GM21447 (cell line): Measurements from ENCODE around the gene ALLC.

Source experiments
- ATAC-seq: cut with Tn5 transposase; IDR thresholded peaks from one replicate; pipeline ENCODE4 v1.9.1; 2021; ENCODE audit not compliant: unreplicated experiment

Gene ALLC

DNA sequence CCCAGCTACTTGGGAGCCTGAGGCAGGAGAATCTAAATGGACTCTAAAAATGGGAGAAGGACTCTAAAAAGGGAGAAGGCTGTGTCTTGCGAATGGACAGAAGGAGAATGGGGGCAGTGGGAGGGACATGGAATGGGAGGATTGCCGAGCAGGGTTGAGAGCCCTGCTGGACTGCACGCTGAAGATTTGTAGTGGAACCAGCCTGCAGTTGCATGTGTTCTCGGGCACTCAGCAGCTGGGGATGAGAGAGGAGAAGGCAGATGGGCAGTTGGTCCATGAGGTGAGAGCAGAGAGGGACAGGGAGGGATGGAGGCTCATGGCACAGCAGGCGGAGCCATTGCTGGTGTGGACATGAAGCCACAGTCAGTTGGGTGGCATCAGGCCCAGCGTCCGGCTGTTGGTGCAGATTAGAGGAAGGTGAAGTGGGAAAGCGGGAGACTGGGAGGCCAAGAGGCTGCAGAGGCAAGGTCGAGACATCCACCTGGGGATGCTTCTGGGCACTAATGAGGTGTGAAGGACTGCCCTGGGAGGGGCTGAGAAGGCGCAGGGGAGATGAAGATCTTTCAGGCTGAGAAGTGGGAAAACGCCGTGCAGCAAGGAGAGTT, 86.1 kb downstream of the ALLC start:
- no peak for ATAC-seq

- no peak for ATAC-seq
These were observed 87.9 kb downstream of the ALLC start for GRCh38 chr2:3745920-3746319.

DNA sequence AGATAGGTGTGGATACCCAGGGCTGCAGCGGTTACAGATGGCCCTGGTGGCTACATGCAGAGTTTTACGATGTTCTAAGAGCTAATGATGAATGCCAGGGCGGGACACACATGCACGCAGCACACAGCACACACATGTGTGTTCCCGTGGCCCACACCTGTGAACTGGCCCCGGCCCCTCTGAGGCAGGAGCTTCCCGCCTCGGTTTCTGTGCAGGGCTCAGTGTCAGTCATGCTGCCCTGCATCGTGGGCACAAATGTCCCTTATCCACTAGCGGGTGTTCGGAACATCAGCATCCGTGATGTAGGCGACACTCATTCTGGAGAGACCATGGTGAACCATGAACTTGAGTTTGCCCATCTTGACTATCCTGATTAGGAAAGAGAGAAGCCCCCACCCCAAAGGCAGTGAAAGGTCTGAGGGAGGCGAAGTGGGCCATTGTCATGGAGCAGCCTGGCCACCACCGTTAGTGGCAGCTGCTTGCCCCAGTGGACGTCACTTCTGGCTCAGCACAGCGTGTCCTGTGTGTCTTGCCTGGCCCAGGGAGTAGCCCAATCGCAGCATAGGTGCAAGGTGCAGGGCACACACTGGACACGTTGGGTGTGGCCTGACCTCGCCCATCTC, 89.1 kb downstream of the ALLC start:
- ATAC-seq = no peak

DNA sequence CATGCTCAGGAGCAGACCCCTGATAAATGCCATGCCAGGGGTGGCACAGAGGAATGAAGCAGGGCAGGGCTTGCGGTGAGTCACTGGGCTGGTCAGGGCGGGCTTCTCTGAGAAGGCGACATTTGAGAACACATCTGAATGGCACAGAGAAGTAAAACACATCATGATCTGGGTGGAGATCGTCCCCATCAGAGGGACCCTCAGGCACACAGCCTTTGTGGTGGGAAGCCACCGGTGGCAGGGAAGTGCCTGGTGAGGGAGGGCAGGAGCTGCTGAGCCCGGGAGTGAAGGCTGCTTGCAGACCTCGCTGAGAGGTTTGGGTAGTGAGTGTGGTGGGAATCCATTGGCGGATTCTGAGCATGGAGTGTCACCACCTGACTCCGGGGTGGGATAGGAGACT, 89.8 kb downstream of the ALLC start:
- ATAC-seq = no peak

DNA sequence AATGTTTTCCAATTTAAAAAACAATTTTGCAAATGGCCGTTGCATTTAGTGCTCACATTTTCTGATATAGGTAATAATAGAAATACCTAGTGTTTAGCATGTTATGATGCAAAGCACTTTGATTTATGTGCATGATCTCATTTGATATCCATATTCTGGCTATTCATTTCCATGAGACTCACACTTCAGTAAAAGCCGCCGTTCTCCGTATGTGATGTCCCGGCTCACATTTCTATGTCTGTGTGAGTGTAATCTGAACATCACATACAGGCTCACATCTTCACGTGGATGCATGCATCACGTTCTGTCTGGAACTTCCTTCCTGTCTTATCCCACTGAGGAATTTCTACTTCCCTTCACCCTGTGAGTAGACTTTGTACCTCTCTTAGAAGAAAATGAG, 91.2 kb downstream of the ALLC start:
- no peak for ATAC-seq

- no peak for ATAC-seq
These were observed 93.3 kb downstream of the ALLC start for GRCh38 chr2:3751251-3751650.

- ATAC-seq = no peak
These were observed 93.8 kb downstream of the ALLC start for GRCh38 chr2:3751806-3752205.
